Suprapubic skin (tissue), 4 donors: ENCODE results near the gene SETBP1.

Source experiments
- POLR2A ChIP-seq, 2 donors: fragments of 450-650 bp; IDR thresholded peaks; one replicate each; pipeline ENCODE4 v1.6.1; 2017; ENCODE audit warnings: antibody characterized with exemption in 2 of 2, mild to moderate bottlenecking in 2 of 2, moderate library complexity in 2 of 2
- POLR2AphosphoS5 ChIP-seq, 3 donors: sonication (generic); formaldehyde crosslinking; IDR thresholded peaks; one replicate each; pipeline ENCODE4 v1.6.1; 2017; ENCODE audit warnings: antibody characterized with exemption in 3 of 3
- TF ChIP-seq, protein P1 (sequence below), 2 donors: fragments of 200-600 bp in 1 of 2; fragments of 450-650 bp in 1 of 2; sonication (generic) in 1 of 2; IDR thresholded peaks; one replicate each; pipeline ENCODE4 v1.5.1; 2016 to 2019; ENCODE audit warnings: antibody characterized with exemption in 2 of 2, mild to moderate bottlenecking in 1 of 2, moderate library complexity in 1 of 2

DNA sequence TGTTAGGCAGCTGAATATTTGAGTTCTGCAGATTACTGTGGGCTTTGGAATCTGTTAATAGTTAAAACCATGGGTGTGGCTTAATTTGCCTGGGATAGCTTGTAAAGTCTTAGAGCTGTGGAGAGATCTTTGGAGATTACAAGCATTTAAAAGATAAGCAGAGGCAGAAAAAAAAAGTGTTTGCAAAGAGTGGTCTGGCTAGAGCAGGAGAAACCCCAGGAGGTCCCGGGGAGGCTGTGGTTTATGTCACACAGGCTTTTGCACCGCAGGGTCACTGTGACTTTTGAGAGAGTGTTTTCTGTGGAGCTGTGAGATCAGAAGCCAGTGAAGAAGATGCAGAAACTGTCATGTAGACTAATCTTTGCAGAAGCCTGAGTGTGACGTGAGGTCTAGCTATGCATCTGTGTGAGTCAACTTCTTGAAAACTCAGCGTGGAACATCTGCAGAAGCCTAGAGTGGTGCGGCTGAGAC lies 49.0 kb downstream of the SETBP1 start:
- TF ChIP-seq POLR2AphosphoS5 (IDR thresholded peaks at IDR 0.05) = no peak
- TF ChIP-seq, protein P1, sequence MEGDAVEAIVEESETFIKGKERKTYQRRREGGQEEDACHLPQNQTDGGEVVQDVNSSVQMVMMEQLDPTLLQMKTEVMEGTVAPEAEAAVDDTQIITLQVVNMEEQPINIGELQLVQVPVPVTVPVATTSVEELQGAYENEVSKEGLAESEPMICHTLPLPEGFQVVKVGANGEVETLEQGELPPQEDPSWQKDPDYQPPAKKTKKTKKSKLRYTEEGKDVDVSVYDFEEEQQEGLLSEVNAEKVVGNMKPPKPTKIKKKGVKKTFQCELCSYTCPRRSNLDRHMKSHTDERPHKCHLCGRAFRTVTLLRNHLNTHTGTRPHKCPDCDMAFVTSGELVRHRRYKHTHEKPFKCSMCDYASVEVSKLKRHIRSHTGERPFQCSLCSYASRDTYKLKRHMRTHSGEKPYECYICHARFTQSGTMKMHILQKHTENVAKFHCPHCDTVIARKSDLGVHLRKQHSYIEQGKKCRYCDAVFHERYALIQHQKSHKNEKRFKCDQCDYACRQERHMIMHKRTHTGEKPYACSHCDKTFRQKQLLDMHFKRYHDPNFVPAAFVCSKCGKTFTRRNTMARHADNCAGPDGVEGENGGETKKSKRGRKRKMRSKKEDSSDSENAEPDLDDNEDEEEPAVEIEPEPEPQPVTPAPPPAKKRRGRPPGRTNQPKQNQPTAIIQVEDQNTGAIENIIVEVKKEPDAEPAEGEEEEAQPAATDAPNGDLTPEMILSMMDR (IDR thresholded peaks at IDR 0.05) = no peak
- no peak for TF ChIP-seq POLR2A (IDR thresholded peaks at IDR 0.05)
